ENCODE measurements around the gene DYNC1LI2. TPM values are rescaled to one million over a fixed set of nuclear protein-coding genes. Genes with fewer than 3 reads are reported as not detected.

The DYNC1LI2 gene
- total and polyA plus RNA-seq, 11 donors = 38.3 to 117 (median 87.2) TPM

DNA sequence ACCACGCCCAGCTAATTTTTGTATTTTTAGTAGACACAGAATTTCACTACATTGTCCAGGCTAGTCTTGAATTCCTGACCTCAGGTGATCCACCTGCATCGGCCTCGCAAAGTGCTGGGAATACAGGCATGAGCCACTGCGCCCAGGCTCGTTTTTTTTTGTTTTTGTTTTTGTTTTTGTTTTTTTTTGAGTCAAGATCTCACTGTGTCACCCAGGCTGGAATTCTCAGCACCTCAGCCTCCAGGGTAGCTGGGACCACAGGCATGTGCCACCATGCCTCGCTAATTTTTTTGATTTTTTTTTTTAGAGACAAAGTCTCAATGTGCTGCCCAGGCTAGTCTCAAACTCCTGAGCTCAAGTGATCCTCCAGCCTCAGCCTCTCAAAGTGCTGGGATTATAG, 37.3 kb downstream of the DYNC1LI2 start:
- intact Hi-C loops (cut with DNase I) = loop anchor here in 2 of 10 donors (10.0 kb wide), 3 partner anchors 49 to 101 kb away; no protein-coding TSS in a partner anchor
- Histone ChIP-seq H3K27ac (no peak overlapping the region), H3K9me3 (peaks cover 0 to 6% (median 0%) of the 10 kb centered on the region in 12 donors), H3K36me3 (peaks cover 0 to 14% (median 10%) of the 10 kb centered on the region in 9 donors), H3K4me3 (no peak overlapping the region), H3K4me1 (peaks cover 0 to 6% (median 0%) of the 10 kb centered on the region in 12 donors), H3K27me3 (no peaks in the 10 kb centered on the region)
- WGBS, 4 donors = 88 to 94% (median 91%) methylated on average over 6 of the region's 6 CpGs
- TF ChIP-seq CTCF (IDR thresholded peaks at IDR 0.05) = no peak
- no peak for TF ChIP-seq POLR2A (IDR thresholded peaks at IDR 0.05)
- DNase-seq = no peak
- ATAC-seq = no peak

DNA sequence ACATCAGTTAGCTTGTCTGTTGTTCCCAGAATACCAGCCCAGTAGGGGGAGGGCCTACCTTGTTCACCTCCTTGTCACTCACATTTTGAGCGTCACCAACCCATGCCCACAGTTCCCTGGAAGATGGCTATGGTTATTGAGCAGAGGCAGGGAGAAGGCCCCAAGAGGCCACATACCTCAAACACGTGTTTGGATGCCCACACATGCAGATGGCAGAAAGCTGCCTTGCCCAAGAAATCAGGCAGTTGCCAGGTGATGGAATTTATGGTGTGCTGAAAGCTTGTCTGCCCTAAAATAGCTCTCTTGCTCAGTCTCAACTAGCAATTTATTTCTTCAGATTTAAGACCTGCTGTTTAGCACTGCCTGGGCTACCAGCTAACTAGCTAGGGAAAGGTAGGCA, 38.3 kb downstream of the DYNC1LI2 start:
- WGBS, 4 donors = 36 to 66% (median 49%) methylated on average over 2 of the region's 2 CpGs
- DNase-seq = no peak

GRCh38 chr16:66712512-66712911, 38.9 kb downstream of the DYNC1LI2 start:
- no peak overlapping the region for H3K27ac ChIP-seq
- H3K4me1 ChIP-seq = peaks cover 0 to 6% (median 0%) of the 10 kb centered on the region in 12 donors
- DNase-seq (no peak), ATAC-seq (peak in 1 of 4 donors; percentile 27)
- TF ChIP-seq POLR2A (IDR thresholded peaks at IDR 0.05) (no peak), CTCF (IDR thresholded peaks at IDR 0.05) (no peak)
- H3K9me3 ChIP-seq = peaks cover 0 to 6% (median 0%) of the 10 kb centered on the region in 12 donors
- H3K27me3 ChIP-seq = no peaks in the 10 kb centered on the region
- no peaks in the 10 kb centered on the region for H3K36me3 ChIP-seq
- H3K4me3 ChIP-seq = no peak overlapping the region
- intact Hi-C loops (cut with DNase I) = loop anchor here in 2 of 10 donors (10.0 kb wide), 3 partner anchors 48 to 102 kb away; no protein-coding TSS in a partner anchor

More for the DNA sequence above, 38.3 kb downstream of the DYNC1LI2 start:
- Histone ChIP-seq H3K4me3 (no peak overlapping the region), H3K27me3 (no peaks in the 10 kb centered on the region), H3K27ac (no peak overlapping the region), H3K4me1 (peaks cover 0 to 6% (median 0%) of the 10 kb centered on the region in 12 donors), H3K36me3 (peaks cover 0 to 5% (median under 1%) of the 10 kb centered on the region in 9 donors), H3K9me3 (peaks cover 0 to 6% (median 0%) of the 10 kb centered on the region in 12 donors)
- TF ChIP-seq CTCF (IDR thresholded peaks at IDR 0.05) = no peak
- TF ChIP-seq POLR2A (IDR thresholded peaks at IDR 0.05) = no peak
- ATAC-seq = peak in 1 of 4 donors; percentile 23
- intact Hi-C loops (cut with DNase I) = loop anchor here in 2 of 10 donors (10.0 kb wide), 3 partner anchors 48 to 102 kb away; no protein-coding TSS in a partner anchor

- ATAC-seq (no peak), DNase-seq (no peak)
- H3K27ac ChIP-seq = no peak overlapping the region
- H3K9me3 ChIP-seq = peaks cover 0 to 6% (median 0%) of the 10 kb centered on the region in 12 donors
- intact Hi-C loops (cut with DNase I) = loop anchor here in 2 of 10 donors (10.0 kb wide), 3 partner anchors 47 to 103 kb away; no protein-coding TSS in a partner anchor
- H3K4me1 ChIP-seq = peaks cover 0 to 7% (median 3%) of the 10 kb centered on the region in 12 donors
- TF ChIP-seq CTCF (IDR thresholded peaks at IDR 0.05) (no peak), POLR2A (IDR thresholded peaks at IDR 0.05) (no peak)
- H3K36me3 ChIP-seq = no peaks in the 10 kb centered on the region
- H3K27me3 ChIP-seq = no peaks in the 10 kb centered on the region
- H3K4me3 ChIP-seq = no peak overlapping the region
Measured at GRCh38 chr16:66711581-66711980, 39.8 kb downstream of the DYNC1LI2 start.
